ENCODE results near the gene PLCL1. TPM values are rescaled to one million over a fixed set of nuclear protein-coding genes. Genes with fewer than 3 reads are reported as not detected.
A peak's percentile ranks its signal among the peaks of the same experiment; 100 is the strongest.

Gene PLCL1
- total RNA-seq, 3 donors from 2014 or later (not counting 1 experiment from before 2014, with no cell fraction given), result 0.86 to 2.8 (median 1.1) TPM

GRCh38 chr2:197838579-197838978, 34.2 kb downstream of the PLCL1 start:
- intact Hi-C loops (cut with micrococcal nuclease), result no loop called here
- Mint-ChIP-seq H3K27ac (peak overlapping the region in 1 of 2 donors; percentile 44), H3K27me3 (ENCODE audit: low read depth in 2 of 2) (peaks cover 4 to 16% of the 10 kb centered on the region in 2 donors), H3K9me3 (peaks cover 0 to 6% of the 10 kb centered on the region in 2 donors), H3K4me3 (no peak overlapping the region), H3K36me3 (no peaks in the 10 kb centered on the region), H3K4me1 (peaks cover 0 to 7% of the 10 kb centered on the region in 2 donors)
- H3K4me3 ChIP-seq (ENCODE audit: low read length), result no peak overlapping the region
- no peak overlapping the region for H3K27ac ChIP-seq (ENCODE audit: low read length)
- H3K9me3 ChIP-seq (ENCODE audit: control insufficient read depth, insufficient read depth, low read length), result no peaks in the 10 kb centered on the region
- H3K27me3 ChIP-seq (ENCODE audit: control insufficient read depth, insufficient read depth, low read length), result peaks cover 4% of the 10 kb centered on the region
- WGBS (ENCODE audit: insufficient coverage), result 54% methylated on average over 2 of the region's 2 CpGs
- H3K36me3 ChIP-seq (ENCODE audit: control insufficient read depth, insufficient read depth, low read length), result no peaks in the 10 kb centered on the region
- TF ChIP-seq CTCF (IDR thresholded peaks at IDR 0.05), result no peak
- DNase-seq, result no peak
- no peaks in the 10 kb centered on the region for H3K4me1 ChIP-seq (ENCODE audit: control insufficient read depth, insufficient read depth, low read length)
- ATAC-seq, result no peak

- peak in 1 of 2 donors; percentile 46 for DNase-seq
- Mint-ChIP-seq H3K27ac (no peak overlapping the region), H3K4me3 (no peak overlapping the region), H3K4me1 (peaks cover 0 to 7% of the 10 kb centered on the region in 2 donors), H3K9me3 (peaks cover 0 to 4% of the 10 kb centered on the region in 2 donors), H3K36me3 (no peaks in the 10 kb centered on the region), H3K27me3 (ENCODE audit: low read depth in 2 of 2) (peaks cover 4 to 17% of the 10 kb centered on the region in 2 donors)
- no peaks in the 10 kb centered on the region for H3K4me1 ChIP-seq (ENCODE audit: control insufficient read depth, insufficient read depth, low read length)
- H3K9me3 ChIP-seq (ENCODE audit: control insufficient read depth, insufficient read depth, low read length), result no peaks in the 10 kb centered on the region
- WGBS (ENCODE audit: insufficient coverage), result 84% methylated on average over 5 of the region's 5 CpGs
- H3K27me3 ChIP-seq (ENCODE audit: control insufficient read depth, insufficient read depth, low read length), result peaks cover 4% of the 10 kb centered on the region
- no peaks in the 10 kb centered on the region for H3K36me3 ChIP-seq (ENCODE audit: control insufficient read depth, insufficient read depth, low read length)
- TF ChIP-seq CTCF (IDR thresholded peaks at IDR 0.05), result no peak
- intact Hi-C loops (cut with micrococcal nuclease), result no loop called here
- H3K27ac ChIP-seq (ENCODE audit: low read length), result no peak overlapping the region
- ATAC-seq, result no peak
- H3K4me3 ChIP-seq (ENCODE audit: low read length), result no peak overlapping the region
Measured at GRCh38 chr2:197839327-197839726, 34.9 kb downstream of the PLCL1 start.

GRCh38 chr2:197839856-197840255, 35.5 kb downstream of the PLCL1 start:
- peaks cover 0 to 7% of the 10 kb centered on the region in 2 donors for H3K4me1 Mint-ChIP-seq
- Histone ChIP-seq H3K4me3 (ENCODE audit: low read length) (no peak overlapping the region), H3K27me3 (ENCODE audit: control insufficient read depth, insufficient read depth, low read length) (peaks cover 4% of the 10 kb centered on the region), H3K27ac (ENCODE audit: low read length) (no peak overlapping the region), H3K9me3 (ENCODE audit: control insufficient read depth, insufficient read depth, low read length) (no peaks in the 10 kb centered on the region), H3K4me1 (ENCODE audit: control insufficient read depth, insufficient read depth, low read length) (no peaks in the 10 kb centered on the region), H3K36me3 (ENCODE audit: control insufficient read depth, insufficient read depth, low read length) (no peaks in the 10 kb centered on the region)
- no peak for TF ChIP-seq CTCF (IDR thresholded peaks at IDR 0.05)
- H3K27ac Mint-ChIP-seq, result no peak overlapping the region
- H3K9me3 Mint-ChIP-seq, result peaks cover 0 to 4% of the 10 kb centered on the region in 2 donors
- no peak for ATAC-seq
- H3K27me3 Mint-ChIP-seq (ENCODE audit: low read depth in 2 of 2), result peaks cover 5 to 18% of the 10 kb centered on the region in 2 donors
- no peak for DNase-seq
- no peak overlapping the region for H3K4me3 Mint-ChIP-seq
- H3K36me3 Mint-ChIP-seq, result no peaks in the 10 kb centered on the region
- intact Hi-C loops (cut with micrococcal nuclease), result no loop called here

- no peak overlapping the region for H3K27ac Mint-ChIP-seq
Measured at GRCh38 chr2:197846128-197846527, 41.7 kb downstream of the PLCL1 start.

More at GRCh38 chr2:197846128-197846527, 41.7 kb downstream of the PLCL1 start:
- H3K9me3 ChIP-seq (ENCODE audit: control insufficient read depth, insufficient read depth, low read length), result no peaks in the 10 kb centered on the region
- H3K36me3 ChIP-seq (ENCODE audit: control insufficient read depth, insufficient read depth, low read length), result no peaks in the 10 kb centered on the region
- DNase-seq (no peak), ATAC-seq (no peak)
- no peaks in the 10 kb centered on the region for H3K4me1 ChIP-seq (ENCODE audit: control insufficient read depth, insufficient read depth, low read length)
- WGBS (ENCODE audit: insufficient coverage), result 83% methylated on average over 2 of the region's 2 CpGs
- TF ChIP-seq CTCF (IDR thresholded peaks at IDR 0.05), result no peak
- Mint-ChIP-seq H3K9me3 (peaks cover 0 to 6% of the 10 kb centered on the region in 2 donors), H3K36me3 (no peaks in the 10 kb centered on the region), H3K27me3 (ENCODE audit: low read depth in 2 of 2) (peaks cover 13 to 56% of the 10 kb centered on the region in 2 donors), H3K4me1 (no peaks in the 10 kb centered on the region), H3K4me3 (no peak overlapping the region)
- no peak overlapping the region for H3K4me3 ChIP-seq (ENCODE audit: low read length)
- H3K27me3 ChIP-seq (ENCODE audit: control insufficient read depth, insufficient read depth, low read length), result peaks cover 4% of the 10 kb centered on the region
- H3K27ac ChIP-seq (ENCODE audit: low read length), result no peak overlapping the region
- intact Hi-C loops (cut with micrococcal nuclease), result no loop called here
